Neural progenitor cell (in vitro differentiated cells): ENCODE results near the gene MIR17HG.

Experiments
- EZH2phosphoT487 ChIP-seq: fragments of 200-600 bp; sonication (generic); IDR thresholded peaks from 2 replicates; pipeline ENCODE4 v1.6.1; 2017; ENCODE audit warnings: antibody characterized with exemption
- TF ChIP-seq, protein P1 (sequence below): fragments of 200-600 bp; sonication (generic); IDR thresholded peaks from 2 replicates; pipeline ENCODE4 v1.5.1; 2017; ENCODE audit warnings: antibody characterized with exemption, mild to moderate bottlenecking

DNA sequence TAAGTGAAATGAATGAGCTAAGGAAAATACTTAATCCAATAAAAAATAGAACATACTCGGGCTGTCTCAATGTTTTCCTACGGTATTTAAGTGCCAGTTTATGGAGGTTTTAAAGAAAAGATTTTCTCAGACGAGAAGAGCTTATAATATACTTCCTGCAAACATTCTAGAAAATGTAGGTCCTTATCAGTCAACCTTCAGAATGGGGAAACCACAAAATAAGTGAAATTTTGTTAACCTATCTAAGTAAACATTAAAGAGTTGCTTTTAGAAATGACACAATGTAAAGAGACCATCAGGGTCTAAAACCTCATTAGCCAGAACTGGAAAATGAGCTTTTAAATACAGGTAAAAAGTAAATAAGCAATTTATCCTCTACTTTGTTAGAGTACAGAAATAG, 12.1 kb downstream of the MIR17HG start:
- TF ChIP-seq EZH2phosphoT487, result no peak
- TF ChIP-seq, protein P1, sequence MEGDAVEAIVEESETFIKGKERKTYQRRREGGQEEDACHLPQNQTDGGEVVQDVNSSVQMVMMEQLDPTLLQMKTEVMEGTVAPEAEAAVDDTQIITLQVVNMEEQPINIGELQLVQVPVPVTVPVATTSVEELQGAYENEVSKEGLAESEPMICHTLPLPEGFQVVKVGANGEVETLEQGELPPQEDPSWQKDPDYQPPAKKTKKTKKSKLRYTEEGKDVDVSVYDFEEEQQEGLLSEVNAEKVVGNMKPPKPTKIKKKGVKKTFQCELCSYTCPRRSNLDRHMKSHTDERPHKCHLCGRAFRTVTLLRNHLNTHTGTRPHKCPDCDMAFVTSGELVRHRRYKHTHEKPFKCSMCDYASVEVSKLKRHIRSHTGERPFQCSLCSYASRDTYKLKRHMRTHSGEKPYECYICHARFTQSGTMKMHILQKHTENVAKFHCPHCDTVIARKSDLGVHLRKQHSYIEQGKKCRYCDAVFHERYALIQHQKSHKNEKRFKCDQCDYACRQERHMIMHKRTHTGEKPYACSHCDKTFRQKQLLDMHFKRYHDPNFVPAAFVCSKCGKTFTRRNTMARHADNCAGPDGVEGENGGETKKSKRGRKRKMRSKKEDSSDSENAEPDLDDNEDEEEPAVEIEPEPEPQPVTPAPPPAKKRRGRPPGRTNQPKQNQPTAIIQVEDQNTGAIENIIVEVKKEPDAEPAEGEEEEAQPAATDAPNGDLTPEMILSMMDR, result no peak
